Transverse colon (tissue), 4 donors: ENCODE results near the gene BRSK2. TPM values are rescaled to one million over a fixed set of nuclear protein-coding genes. Genes with fewer than 3 reads are reported as not detected.
"Not testable (repeated sequence)": the region's sequence is repeated elsewhere in the genome, so short reads cannot be mapped to it uniquely, and the experiment has no call there.

Experiments used
- DNase-seq: peaks from one replicate; pipeline ENCODE4 v3.0.0-alpha.2; 2019
- H3K27ac ChIP-seq, 4 donors: fragments of 200-600 bp; sonication (generic); 2 replicates each; pipeline ENCODE4 v1.5.1; 2016 to 2018; ENCODE audit warnings: inconsistent platforms in 4 of 4
- H3K27me3 ChIP-seq: fragments of 200-600 bp; sonication (generic); 2 replicates; pipeline ENCODE4 v1.5.1; 2017; ENCODE audit warnings: inconsistent platforms
- H3K36me3 ChIP-seq, 4 donors: fragments of 200-600 bp; sonication (generic); 2 replicates each; pipeline ENCODE4 v1.5.1; 2017 to 2019; ENCODE audit warnings: inconsistent platforms in 4 of 4
- H3K4me1 ChIP-seq, 4 donors: fragments of 200-600 bp; sonication (generic); 2 replicates each; pipeline ENCODE4 v1.5.1; 2017 to 2020; ENCODE audit warnings: inconsistent platforms in 4 of 4
- H3K4me3 ChIP-seq, 4 donors: fragments of 200-600 bp; sonication (generic); 1 replicate in 1 of 4; 2 replicates in 3 of 4; pipeline versions ENCODE4 v1.5.1 to v1.6.1; 2017 to 2019; ENCODE audit warnings: inconsistent platforms in 4 of 4
- H3K9me3 ChIP-seq, 2 donors: fragments of 200-600 bp; sonication (generic); 2 replicates each; pipeline ENCODE4 v1.5.1; 2017 to 2019; ENCODE audit warnings: inconsistent platforms in 2 of 2
- CTCF ChIP-seq, 5 experiments: fragments of 200-600 bp in 3 of 5; fragments of 450-650 bp in 2 of 5; sonication (generic) in 3 of 5; IDR thresholded peaks; 1 replicate in 2 of 5; 2 replicates in 3 of 5; pipeline ENCODE4 v1.5.1; 2016 to 2017; ENCODE audit warnings: antibody characterized with exemption in 5 of 5, inconsistent platforms in 3 of 5, mild to moderate bottlenecking in 2 of 5, moderate library complexity in 1 of 5
- EP300 ChIP-seq: sonication (generic); formaldehyde crosslinking; IDR thresholded peaks from one replicate; pipeline ENCODE4 v1.6.1; 2017; ENCODE audit warnings: antibody characterized with exemption, low read depth
- POLR2A ChIP-seq: fragments of 450-650 bp; IDR thresholded peaks from one replicate; pipeline ENCODE4 v1.6.1; 2016; ENCODE audit warnings: antibody characterized with exemption, mild to moderate bottlenecking, moderate library complexity
- POLR2AphosphoS5 ChIP-seq, 3 donors: sonication (generic); formaldehyde crosslinking; IDR thresholded peaks; one replicate each; pipeline ENCODE4 v1.6.1; 2016; ENCODE audit warnings: antibody characterized with exemption in 3 of 3
- WGBS, 2 donors: methylation state at CpG; one replicate each; pipeline ENCODE4 v1.1.5; 2018; ENCODE audit warnings: low coverage in 1 of 2; 5-methylcytosine and 5-hydroxymethylcytosine counted together
- in situ Hi-C, 4 donors: fragments of 200-750 bp; cut with MboI; loops; one replicate each; pipeline versions ENCODE4 v1.15.0 to v1.15.1; 2017; ENCODE audit warnings: low sequenced_read_pairs in 3 of 4, low pct_ligation_motif_present in 1 of 4, low pct_unique_long_range_greater_than_20kb in 1 of 4
- intact Hi-C: fragments of 100-400 bp; cut with DNase I; formaldehyde crosslinking; loops from one replicate; pipeline ENCODE4 v1.15.1; 2023; ENCODE audit warnings: low total_unique reads
- total RNA-seq, 4 donors: library from RNA; depleted of rRNA; stranded (reverse); fragments of >200 nt; gene quantifications; one replicate each; pipeline ENCODE4 v1.1.0, GENCODE V29; 2016

BRSK2 gene
- total RNA-seq, 4 donors from 2014 or later = 0.14 to 1.8 (median 0.95) TPM; not detected in 1

- TF ChIP-seq POLR2AphosphoS5 (IDR thresholded peaks at IDR 0.05) = no peak
- in situ Hi-C loops = no loop called here
- no peaks in the 10 kb centered on the region for H3K36me3 ChIP-seq
- H3K4me1 ChIP-seq = no peaks in the 10 kb centered on the region
- no peak overlapping the region for H3K27ac ChIP-seq
- no peak overlapping the region for H3K4me3 ChIP-seq
- peaks cover 11% of the 10 kb centered on the region for H3K27me3 ChIP-seq
- intact Hi-C loops = no loop called here
- DNase-seq = no peak
- 86 to 92% methylated on average over 9 to 22 of the region's 22 CpGs for WGBS, 2 donors
- no peaks in the 10 kb centered on the region for H3K9me3 ChIP-seq
Observed at GRCh38 chr11:1428762-1429316, 39.1 kb downstream of the BRSK2 start.

- intact Hi-C loops = no loop called here
- in situ Hi-C loops = no loop called here
- 80% methylated on average over 13 of the region's 15 CpGs; no CpG with 5 or more reads in 1 of the 2 donors for WGBS, 2 donors
- H3K27me3 ChIP-seq = peaks cover 32% of the 10 kb centered on the region
- H3K36me3 ChIP-seq = no peaks in the 10 kb centered on the region
- peaks cover 0 to 8% (median 0%) of the 10 kb centered on the region in 4 donors for H3K4me1 ChIP-seq
- H3K27ac ChIP-seq = no peak overlapping the region
- no peak for DNase-seq
- no peak overlapping the region for H3K4me3 ChIP-seq
- TF ChIP-seq POLR2AphosphoS5 (IDR thresholded peaks at IDR 0.05) (no peak), CTCF (IDR thresholded peaks at IDR 0.05) (no peak), EP300 (no peak), POLR2A (no peak)
- H3K9me3 ChIP-seq = no peaks in the 10 kb centered on the region
Observed at GRCh38 chr11:1433568-1433967, 43.8 kb downstream of the BRSK2 start.

- intact Hi-C loops (no loop called here), in situ Hi-C loops (no loop called here)
- no peak overlapping the region for H3K27ac ChIP-seq
- peaks cover 0 to 8% (median 0%) of the 10 kb centered on the region in 4 donors for H3K4me1 ChIP-seq
- no peak for DNase-seq
- no peaks in the 10 kb centered on the region for H3K36me3 ChIP-seq
- 60% methylated on average over 25 of the region's 29 CpGs; no CpG with 5 or more reads in 1 of the 2 donors for WGBS, 2 donors
- H3K27me3 ChIP-seq = peaks cover 32% of the 10 kb centered on the region
- no peak overlapping the region for H3K4me3 ChIP-seq
- no peak for TF ChIP-seq CTCF (IDR thresholded peaks at IDR 0.05)
- TF ChIP-seq POLR2AphosphoS5 (IDR thresholded peaks at IDR 0.05) = no peak
- TF ChIP-seq EP300 = no peak
- no peak for TF ChIP-seq POLR2A
- no peaks in the 10 kb centered on the region for H3K9me3 ChIP-seq
Observed at GRCh38 chr11:1433977-1434640, 44.4 kb downstream of the BRSK2 start.

GRCh38 chr11:1435479-1435819 lies 45.7 kb downstream of the BRSK2 start:
- 79% methylated on average over 10 of the region's 20 CpGs; no CpG with 5 or more reads in 1 of the 2 donors for WGBS, 2 donors
- intact Hi-C loops, H3K9me3 ChIP-seq, H3K4me3 ChIP-seq, in situ Hi-C loops, H3K36me3 ChIP-seq, DNase-seq, H3K27ac ChIP-seq, H3K4me1 ChIP-seq: not testable (repeated sequence)
- H3K27me3 ChIP-seq = peaks cover 40% of the 10 kb centered on the region

GRCh38 chr11:1435820-1436467 lies 46.2 kb downstream of the BRSK2 start:
- in situ Hi-C loops (no loop called here), intact Hi-C loops (no loop called here)
- peaks cover 0 to 8% (median 0%) of the 10 kb centered on the region in 4 donors for H3K4me1 ChIP-seq
- no peak overlapping the region for H3K27ac ChIP-seq
- DNase-seq = no peak
- TF ChIP-seq POLR2A = no peak
- TF ChIP-seq EP300 = no peak
- no peak for TF ChIP-seq POLR2AphosphoS5 (IDR thresholded peaks at IDR 0.05)
- no peak for TF ChIP-seq CTCF (IDR thresholded peaks at IDR 0.05)
- H3K36me3 ChIP-seq = no peaks in the 10 kb centered on the region
- H3K4me3 ChIP-seq = no peak overlapping the region
- WGBS, 2 donors = 17% methylated on average over 14 of the region's 29 CpGs; no CpG with 5 or more reads in 1 of the 2 donors
- no peaks in the 10 kb centered on the region for H3K9me3 ChIP-seq
- H3K27me3 ChIP-seq = peaks cover 41% of the 10 kb centered on the region
